ENCODE results near the gene SLC12A8.
"Not testable (repeated sequence)": the region's sequence is repeated elsewhere in the genome, so short reads cannot be mapped to it uniquely, and the experiment has no call there.

Gene SLC12A8

GRCh38 chr3:125098611-125099291, 113.8 kb downstream of the SLC12A8 start:
- no peak for DNase-seq (ENCODE audit: low read depth)
- H3K4me3 ChIP-seq (ENCODE audit: low read length): no peak overlapping the region
- TF ChIP-seq CTCF (conservative IDR thresholded peaks at IDR 0.05; ENCODE audit: low read depth, low read length): no peak

DNA sequence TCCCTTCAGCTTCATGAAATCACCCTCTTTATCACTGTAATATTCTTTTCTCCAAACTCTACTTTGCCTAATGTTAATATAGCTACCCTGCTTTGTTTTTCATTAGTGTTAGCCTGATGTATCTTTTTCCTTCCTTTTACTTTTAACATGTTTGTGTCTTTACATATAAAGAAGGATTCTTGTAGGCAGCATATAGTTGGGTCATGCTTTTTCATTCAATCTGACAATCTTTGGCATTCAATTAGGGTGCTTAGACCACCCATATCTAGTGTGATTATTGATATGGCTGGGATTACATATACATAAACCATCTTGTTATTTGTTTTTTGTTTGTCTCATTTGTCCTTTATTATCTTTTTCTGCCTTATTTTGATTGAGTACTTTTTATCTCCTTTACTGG, 121.9 kb downstream of the SLC12A8 start:
- no peak for TF ChIP-seq CTCF (conservative IDR thresholded peaks at IDR 0.05; ENCODE audit: low read depth, low read length)
- DNase-seq (ENCODE audit: low read depth): no peak
- H3K4me3 ChIP-seq (ENCODE audit: low read length): no peak overlapping the region

GRCh38 chr3:125087768-125088391, 124.7 kb downstream of the SLC12A8 start:
- TF ChIP-seq CTCF (conservative IDR thresholded peaks at IDR 0.05; ENCODE audit: low read depth, low read length): no peak
- DNase-seq (ENCODE audit: low read depth): peak; percentile 84
- H3K4me3 ChIP-seq (ENCODE audit: low read length): no peak overlapping the region

DNA sequence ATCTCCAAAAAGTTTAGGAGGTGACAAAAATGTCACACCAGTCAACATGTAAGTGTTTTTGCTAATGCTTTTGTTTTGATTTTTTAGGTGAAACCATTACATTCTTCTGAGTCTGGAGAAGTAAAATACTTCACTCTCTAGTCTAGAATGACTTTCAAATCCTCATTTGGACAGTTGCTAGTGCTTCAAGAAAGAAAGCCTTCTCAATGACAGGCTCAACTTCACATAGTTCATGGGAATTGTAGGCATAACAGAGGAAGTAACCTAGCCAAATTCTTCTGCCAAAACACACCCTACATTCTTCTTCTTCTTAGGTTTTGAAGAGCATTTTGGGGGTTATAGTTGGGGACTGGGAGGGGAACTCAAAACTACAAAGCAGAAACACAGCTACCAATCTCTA, 127.4 kb downstream of the SLC12A8 start:
- no peak for DNase-seq (ENCODE audit: low read depth)
- no peak overlapping the region for H3K4me3 ChIP-seq (ENCODE audit: low read length)
- no peak for TF ChIP-seq CTCF (conservative IDR thresholded peaks at IDR 0.05; ENCODE audit: low read depth, low read length)

DNA sequence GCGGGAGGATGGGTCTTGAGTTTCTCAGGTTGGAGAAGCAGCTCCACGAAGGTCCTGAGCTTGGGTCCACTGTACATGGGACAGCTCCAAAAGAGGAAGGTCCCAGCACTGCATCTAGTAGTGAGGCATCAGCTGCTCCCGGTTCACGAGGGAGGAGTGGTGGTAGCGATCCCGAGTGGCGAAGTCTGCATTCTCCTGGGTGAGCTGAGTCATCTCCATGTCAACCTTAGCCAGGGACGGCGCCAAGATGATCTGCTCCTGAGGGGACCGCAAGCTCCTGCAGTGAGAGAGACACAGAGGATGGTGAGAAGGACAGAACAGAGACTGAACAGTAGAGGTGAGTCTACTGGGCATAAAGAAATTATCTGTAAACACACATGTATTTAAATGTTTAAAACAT, 128.8 kb downstream of the SLC12A8 start:
- no peak for TF ChIP-seq CTCF (conservative IDR thresholded peaks at IDR 0.05; ENCODE audit: low read depth, low read length)
- no peak for DNase-seq (ENCODE audit: low read depth)
- H3K4me3 ChIP-seq (ENCODE audit: low read length): no peak overlapping the region

DNA sequence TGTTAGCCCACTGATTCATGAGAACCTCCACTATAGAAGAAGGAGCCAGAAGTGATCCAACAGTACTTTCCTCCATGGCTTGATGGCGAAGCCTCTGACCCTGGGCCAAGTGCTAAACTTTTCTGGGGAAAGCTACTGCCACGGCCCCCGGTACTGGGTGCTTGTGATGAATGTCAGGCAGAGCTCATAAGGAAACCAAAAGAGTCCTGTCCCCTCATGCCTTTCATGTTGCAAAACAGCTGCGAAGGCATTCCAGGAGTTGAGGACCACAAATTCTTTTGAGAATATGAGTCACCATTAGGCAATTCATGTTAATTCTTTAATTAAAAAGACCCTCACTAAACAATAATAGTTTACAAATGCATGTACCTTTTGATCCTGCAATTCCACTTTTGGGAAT, 130.2 kb downstream of the SLC12A8 start:
- peak; percentile 17 for DNase-seq (ENCODE audit: low read depth)

DNA sequence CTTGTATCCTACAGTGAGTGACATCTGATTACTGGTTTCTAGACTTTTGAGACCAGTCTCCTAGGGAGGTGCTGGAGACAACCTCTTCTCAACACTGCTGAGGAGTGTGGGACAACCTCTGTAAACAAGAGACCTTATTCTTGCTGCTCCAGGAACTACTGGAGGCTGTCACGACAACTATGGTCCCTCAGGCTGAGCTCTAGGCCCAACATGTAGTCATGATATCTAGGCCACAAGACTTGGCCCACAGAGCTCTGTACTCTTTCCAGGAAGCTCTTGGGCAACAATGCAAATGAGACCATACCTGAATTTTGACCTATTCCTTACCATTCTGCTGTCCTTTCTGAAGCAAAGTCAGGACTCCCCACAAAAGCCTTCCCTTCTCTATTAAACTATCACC, 132.5 kb downstream of the SLC12A8 start:
- H3K4me3 ChIP-seq (ENCODE audit: low read length): no peak overlapping the region
- no peak for DNase-seq (ENCODE audit: low read depth)
- no peak for TF ChIP-seq CTCF (conservative IDR thresholded peaks at IDR 0.05; ENCODE audit: low read depth, low read length)

More for the DNA sequence above, 130.2 kb downstream of the SLC12A8 start:
- H3K4me3 ChIP-seq (ENCODE audit: low read length): not testable (repeated sequence)
